Measurements from ENCODE around the gene BSN.

BSN gene

GRCh38 chr3:49699281-49699979 is 145.2 kb downstream of the BSN start:
- Histone ChIP-seq H3K36me3 (ENCODE audit: control insufficient read depth in 2 of 2, insufficient read depth in 1 of 2, low read length in 2 of 2) (peaks cover 0 to 75% of the 10 kb centered on the region in 2 experiments; a peak in 1 of 3 replicates), H3K27ac (ENCODE audit: extremely low read depth, low read depth, low read length) (no peak overlapping the region), H3K4me3 (ENCODE audit: low read depth, low read length) (no peak overlapping the region), H3K9me3 (ENCODE audit: control insufficient read depth, insufficient read depth, low read depth, low read length) (no peaks in the 10 kb centered on the region), H3K4me1 (ENCODE audit: control insufficient read depth, insufficient read depth, low read length) (no peaks in the 10 kb centered on the region)
- TF ChIP-seq ZNF37A (tag by site-specific recombination; IDR thresholded peaks at IDR 0.05) (no peak), ZBTB7A (tag by site-specific recombination; IDR thresholded peaks at IDR 0.05; ENCODE audit: low read depth) (no peak), ZNF473 (tag by site-specific recombination; IDR thresholded peaks at IDR 0.05) (no peak), ZNF18 (tag by site-specific recombination; IDR thresholded peaks at IDR 0.05) (no peak), ZNF157 (tag by site-specific recombination; IDR thresholded peaks at IDR 0.05) (no peak), ZNF548 (tag by site-specific recombination; IDR thresholded peaks at IDR 0.05) (no peak), ZNF76 (tag by site-specific recombination; IDR thresholded peaks at IDR 0.05; ENCODE audit: borderline replicate concordance, low read depth) (no peak), ZFP41 (tag by site-specific recombination; IDR thresholded peaks at IDR 0.05; ENCODE audit: borderline replicate concordance) (no peak), ZNF514 (tag by site-specific recombination; IDR thresholded peaks at IDR 0.05) (no peak), MZF1 (tag by site-specific recombination; IDR thresholded peaks at IDR 0.05; ENCODE audit: borderline replicate concordance) (no peak), ZNF350 (tag by site-specific recombination; IDR thresholded peaks at IDR 0.05) (no peak), TSHZ1 (tag by site-specific recombination; IDR thresholded peaks at IDR 0.05; ENCODE audit: borderline replicate concordance) (no peak), ZNF449 (tag by site-specific recombination; IDR thresholded peaks at IDR 0.05) (no peak)
- ChIA-PET POLR2A (no interaction called here), CTCF (interaction anchor here (3.4 kb wide), 1 partner anchor 160 kb away, joined by 17 read pairs; no protein-coding TSS in a partner anchor)

GRCh38 chr3:49700014-49700413 is 145.7 kb downstream of the BSN start:
- ChIA-PET POLR2A (no interaction called here), CTCF (interaction anchor here (0.6 to 3.4 kb wide), 2 partner anchors 28 to 160 kb away, joined by 4 to 17 read pairs; no protein-coding TSS in a partner anchor)
- H3K9me3 ChIP-seq (ENCODE audit: control insufficient read depth, insufficient read depth, low read depth, low read length) = no peaks in the 10 kb centered on the region
- no peaks in the 10 kb centered on the region for H3K4me1 ChIP-seq (ENCODE audit: control insufficient read depth, insufficient read depth, low read length)
- no peak overlapping the region for H3K4me3 ChIP-seq (ENCODE audit: low read depth, low read length)
- no peak overlapping the region for H3K27ac ChIP-seq (ENCODE audit: extremely low read depth, low read depth, low read length)
- peaks cover 0 to 80% of the 10 kb centered on the region in 2 experiments; a peak in 1 of 3 replicates for H3K36me3 ChIP-seq (ENCODE audit: control insufficient read depth in 2 of 2, insufficient read depth in 1 of 2, low read length in 2 of 2)
- TF ChIP-seq RBAK (tag by site-specific recombination; IDR thresholded peaks at IDR 0.05) (no peak), ZNF600 (tag by site-specific recombination; IDR thresholded peaks at IDR 0.05) (no peak), ZNF692 (tag by site-specific recombination; IDR thresholded peaks at IDR 0.05) (no peak), ZBTB26 (tag by site-specific recombination; optimal IDR thresholded peaks at IDR 0.05) (no peak), SALL2 (tag by site-specific recombination; IDR thresholded peaks at IDR 0.05; ENCODE audit: borderline replicate concordance) (no peak), SETDB1 (IDR thresholded peaks at IDR 0.05; ENCODE audit: insufficient read length, low read length) (no peak), ZBTB11 (tag by site-specific recombination; conservative IDR thresholded peaks at IDR 0.05; ENCODE audit: low read depth) (no peak), HOXD13 (CRISPR knock-in tag; IDR thresholded peaks at IDR 0.05; ENCODE audit: borderline replicate concordance) (no peak)
